HUES6 (cell line): ENCODE measurements around the gene PTPN13.

Experiments
- H3K27ac ChIP-seq: 2 replicates; pipeline ENCODE4 v1.7.0; 2013; ENCODE audit warnings: low read depth, mild to moderate bottlenecking, low read length, inconsistent platforms
- H3K27me3 ChIP-seq: 2 replicates; pipeline ENCODE4 v1.6.1; 2013; ENCODE audit warnings: low read length; ENCODE audit not compliant: control insufficient read depth, insufficient read depth
- H3K36me3 ChIP-seq: 2 replicates; pipeline ENCODE4 v1.6.1; 2013; ENCODE audit warnings: low read length; ENCODE audit not compliant: control insufficient read depth, insufficient read depth
- H3K4me1 ChIP-seq: 2 replicates; pipeline ENCODE4 v1.6.1; 2013; ENCODE audit warnings: low read length; ENCODE audit not compliant: control insufficient read depth, insufficient read depth
- H3K4me3 ChIP-seq: 2 replicates; pipeline ENCODE4 v1.5.1; 2013; ENCODE audit warnings: low read depth, low read length
- H3K9ac ChIP-seq: one replicate; pipeline ENCODE4 v1.6.1; 2013; ENCODE audit warnings: mild to moderate bottlenecking, low read length
- H3K9me3 ChIP-seq: 2 replicates; pipeline ENCODE4 v1.6.1; 2013; ENCODE audit warnings: low read depth, low read length; ENCODE audit not compliant: control insufficient read depth, insufficient read depth

The PTPN13 gene, protein sequence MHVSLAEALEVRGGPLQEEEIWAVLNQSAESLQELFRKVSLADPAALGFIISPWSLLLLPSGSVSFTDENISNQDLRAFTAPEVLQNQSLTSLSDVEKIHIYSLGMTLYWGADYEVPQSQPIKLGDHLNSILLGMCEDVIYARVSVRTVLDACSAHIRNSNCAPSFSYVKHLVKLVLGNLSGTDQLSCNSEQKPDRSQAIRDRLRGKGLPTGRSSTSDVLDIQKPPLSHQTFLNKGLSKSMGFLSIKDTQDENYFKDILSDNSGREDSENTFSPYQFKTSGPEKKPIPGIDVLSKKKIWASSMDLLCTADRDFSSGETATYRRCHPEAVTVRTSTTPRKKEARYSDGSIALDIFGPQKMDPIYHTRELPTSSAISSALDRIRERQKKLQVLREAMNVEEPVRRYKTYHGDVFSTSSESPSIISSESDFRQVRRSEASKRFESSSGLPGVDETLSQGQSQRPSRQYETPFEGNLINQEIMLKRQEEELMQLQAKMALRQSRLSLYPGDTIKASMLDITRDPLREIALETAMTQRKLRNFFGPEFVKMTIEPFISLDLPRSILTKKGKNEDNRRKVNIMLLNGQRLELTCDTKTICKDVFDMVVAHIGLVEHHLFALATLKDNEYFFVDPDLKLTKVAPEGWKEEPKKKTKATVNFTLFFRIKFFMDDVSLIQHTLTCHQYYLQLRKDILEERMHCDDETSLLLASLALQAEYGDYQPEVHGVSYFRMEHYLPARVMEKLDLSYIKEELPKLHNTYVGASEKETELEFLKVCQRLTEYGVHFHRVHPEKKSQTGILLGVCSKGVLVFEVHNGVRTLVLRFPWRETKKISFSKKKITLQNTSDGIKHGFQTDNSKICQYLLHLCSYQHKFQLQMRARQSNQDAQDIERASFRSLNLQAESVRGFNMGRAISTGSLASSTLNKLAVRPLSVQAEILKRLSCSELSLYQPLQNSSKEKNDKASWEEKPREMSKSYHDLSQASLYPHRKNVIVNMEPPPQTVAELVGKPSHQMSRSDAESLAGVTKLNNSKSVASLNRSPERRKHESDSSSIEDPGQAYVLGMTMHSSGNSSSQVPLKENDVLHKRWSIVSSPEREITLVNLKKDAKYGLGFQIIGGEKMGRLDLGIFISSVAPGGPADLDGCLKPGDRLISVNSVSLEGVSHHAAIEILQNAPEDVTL (N-terminal part only)

DNA sequence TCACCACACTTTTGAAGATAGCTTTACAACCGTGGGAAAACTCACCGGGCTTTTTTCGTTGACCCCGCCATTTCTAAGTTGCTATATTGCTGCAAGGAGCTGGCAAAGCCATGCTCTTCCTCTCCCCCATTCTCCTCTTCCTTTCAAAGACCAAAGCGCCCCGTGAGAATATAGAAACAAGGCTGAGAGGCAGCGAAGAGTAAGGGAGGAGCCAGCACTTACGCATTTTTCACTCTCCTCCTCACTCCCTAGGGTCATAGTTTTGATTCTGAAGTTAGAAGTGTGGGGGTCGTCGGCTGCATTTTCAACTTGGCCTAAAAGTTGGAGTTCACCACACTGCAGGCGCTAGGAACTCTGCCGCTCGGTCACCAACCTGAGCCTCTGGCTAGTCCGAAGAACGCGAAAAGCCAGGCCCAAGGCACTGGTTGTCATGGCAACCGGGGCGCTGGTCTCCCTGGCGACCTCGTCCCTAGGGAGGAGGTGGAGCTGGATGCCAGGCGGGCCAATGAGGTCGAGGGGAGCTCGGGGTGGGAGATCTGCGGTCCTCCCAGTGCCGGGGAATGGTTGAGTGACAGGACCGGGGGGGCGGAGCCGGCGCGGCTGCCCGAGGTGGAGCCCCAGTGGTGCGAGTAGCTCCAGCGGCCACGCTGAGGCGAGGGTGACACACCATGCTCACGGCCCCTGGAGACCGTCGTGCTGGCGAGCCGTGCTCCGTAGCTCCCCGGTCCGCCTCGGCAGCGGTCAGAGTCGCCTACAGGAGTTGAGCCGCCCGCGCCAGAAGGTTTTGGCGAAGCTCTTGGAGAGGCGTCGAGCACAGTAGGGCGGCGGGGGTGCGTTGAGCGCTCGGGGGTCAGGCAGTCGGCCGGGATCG is at the start of gene PTPN13:
TSS of gene PTPN13 (plus strand) at position 628 of the 871 bp plus-strand sequence. CDS start 40,942 bp downstream, outside the sequence.
- H3K27ac ChIP-seq = peak within 1 kb of the TSS; percentile 69; the same call in 1 of the 2 replicates
- H3K9me3 ChIP-seq = no peaks in the 10 kb centered on the region
- H3K36me3 ChIP-seq = no peaks in the 10 kb centered on the region
- peak within 1 kb of the TSS; percentile 86 for H3K9ac ChIP-seq
- H3K4me1 ChIP-seq = peaks cover 35% of the 10 kb centered on the region
- H3K4me3 ChIP-seq = peak within 1 kb of the TSS; percentile 99
- H3K27me3 ChIP-seq = no peaks in the 10 kb centered on the region

DNA sequence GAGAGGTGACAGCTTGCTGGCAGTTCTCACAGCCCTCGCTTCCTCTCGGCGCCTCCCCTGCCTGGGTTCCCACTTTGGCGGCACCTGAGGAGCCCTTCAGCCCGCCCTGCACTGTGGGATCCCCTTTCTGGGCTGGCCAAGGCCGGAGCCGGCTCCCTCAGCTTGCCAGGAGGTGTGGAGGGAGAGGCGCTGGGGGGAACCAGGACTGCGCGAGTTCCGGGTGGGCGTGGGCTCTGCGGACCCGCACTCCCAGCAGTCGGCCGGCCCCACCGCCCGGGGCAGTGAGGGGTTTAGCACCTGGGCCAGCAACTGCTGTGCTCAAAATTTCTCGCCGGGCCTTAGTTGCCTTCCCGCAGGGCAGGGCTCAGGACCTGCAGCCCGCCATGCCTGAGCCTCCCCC is 47.0 kb upstream of the PTPN13 start:
- H3K27ac ChIP-seq = no peak overlapping the region
- no peak overlapping the region for H3K4me3 ChIP-seq
- H3K4me1 ChIP-seq = peaks cover 11% of the 10 kb centered on the region; the same call in 1 of the 2 replicates
- H3K9ac ChIP-seq = no peak overlapping the region
- H3K9me3 ChIP-seq = 0 out of 2 replicates have a peak, but pooled peaks cover 3% of the 10 kb centered on the region
- no peaks in the 10 kb centered on the region for H3K36me3 ChIP-seq
- no peaks in the 10 kb centered on the region for H3K27me3 ChIP-seq

DNA sequence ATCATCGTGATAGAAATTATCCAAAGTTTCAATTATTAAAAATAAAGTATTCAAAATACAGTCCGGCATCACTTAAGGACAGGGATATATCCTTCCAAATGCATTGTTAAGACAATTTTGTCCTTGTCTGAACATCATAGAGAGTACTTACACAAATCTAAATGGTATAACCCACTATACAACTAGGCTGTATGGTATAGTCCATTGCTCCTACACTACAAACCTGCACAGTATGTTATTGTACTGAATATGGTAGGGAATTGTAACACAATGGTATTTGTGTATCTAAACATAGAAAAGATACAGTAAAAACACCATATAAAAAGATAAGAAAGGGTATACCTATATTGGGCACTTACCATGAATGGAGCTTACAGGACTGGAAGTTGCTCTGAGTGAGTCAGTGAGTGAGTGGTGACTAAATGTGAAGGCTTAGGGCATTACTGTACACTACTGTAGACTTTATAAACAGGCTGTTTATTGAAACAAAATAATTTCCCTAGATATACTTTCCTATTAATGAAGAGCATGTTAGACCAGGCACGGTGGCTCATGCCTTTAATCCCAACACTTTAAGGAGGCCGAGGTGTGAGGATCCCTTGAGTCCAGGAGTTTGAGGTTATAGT is 44.8 kb upstream of the PTPN13 start:
- Histone ChIP-seq H3K27me3 (no peaks in the 10 kb centered on the region), H3K4me1 (0 out of 2 replicates have a peak, but pooled peaks cover 2% of the 10 kb centered on the region), H3K4me3 (no peak overlapping the region), H3K36me3 (no peaks in the 10 kb centered on the region), H3K9ac (no peak overlapping the region), H3K27ac (no peak overlapping the region), H3K9me3 (0 out of 2 replicates have a peak, but pooled peaks cover 3% of the 10 kb centered on the region)

DNA sequence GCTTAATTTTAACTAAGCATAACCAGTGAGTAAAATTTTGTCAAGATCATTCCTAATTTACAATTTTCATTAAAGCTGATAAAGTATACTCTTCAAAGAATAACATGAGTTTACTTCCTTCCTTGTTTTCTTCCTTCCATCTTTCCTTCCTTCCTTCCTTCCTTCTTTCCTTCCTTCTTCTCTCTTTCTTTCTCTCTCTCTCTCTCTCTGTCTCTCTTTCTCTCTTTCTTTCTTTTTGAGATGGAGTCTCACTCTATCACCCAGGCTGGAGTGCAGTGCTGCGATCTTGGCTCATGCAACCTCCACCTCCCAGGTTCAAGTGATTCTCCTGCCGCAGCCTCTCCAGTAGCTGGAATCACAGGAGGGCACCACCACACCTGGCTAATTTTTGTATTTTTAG is 42.7 kb upstream of the PTPN13 start:
- H3K4me3 ChIP-seq = no peak overlapping the region
- no peak overlapping the region for H3K27ac ChIP-seq
- H3K9ac ChIP-seq = no peak overlapping the region
- H3K9me3 ChIP-seq = 0 out of 2 replicates have a peak, but pooled peaks cover 3% of the 10 kb centered on the region
- H3K4me1 ChIP-seq = no peaks in the 10 kb centered on the region
- H3K27me3 ChIP-seq = no peaks in the 10 kb centered on the region
- no peaks in the 10 kb centered on the region for H3K36me3 ChIP-seq

DNA sequence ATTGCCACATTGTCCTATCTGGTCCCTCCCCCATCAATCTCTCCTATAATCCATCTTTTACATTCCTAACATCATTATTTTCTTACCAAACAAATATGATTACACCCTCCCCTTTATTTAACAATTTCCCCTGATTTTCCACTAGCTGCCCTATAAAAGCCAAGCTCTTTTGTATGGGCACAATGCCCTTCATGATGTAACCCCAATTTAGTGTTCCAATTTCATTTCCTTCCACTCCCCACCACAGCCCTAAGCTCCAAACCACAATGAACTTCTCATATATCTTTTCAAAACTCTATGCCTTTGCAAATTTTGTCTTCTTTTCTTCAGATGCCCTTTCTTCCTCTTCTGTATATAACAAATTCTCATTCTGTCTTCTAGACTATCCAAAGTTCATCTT is 39.5 kb upstream of the PTPN13 start:
- Histone ChIP-seq H3K27ac (no peak overlapping the region), H3K36me3 (no peaks in the 10 kb centered on the region), H3K9ac (no peak overlapping the region), H3K9me3 (no peaks in the 10 kb centered on the region), H3K4me3 (no peak overlapping the region), H3K4me1 (0 out of 2 replicates have a peak, but pooled peaks cover 5% of the 10 kb centered on the region), H3K27me3 (no peaks in the 10 kb centered on the region)

DNA sequence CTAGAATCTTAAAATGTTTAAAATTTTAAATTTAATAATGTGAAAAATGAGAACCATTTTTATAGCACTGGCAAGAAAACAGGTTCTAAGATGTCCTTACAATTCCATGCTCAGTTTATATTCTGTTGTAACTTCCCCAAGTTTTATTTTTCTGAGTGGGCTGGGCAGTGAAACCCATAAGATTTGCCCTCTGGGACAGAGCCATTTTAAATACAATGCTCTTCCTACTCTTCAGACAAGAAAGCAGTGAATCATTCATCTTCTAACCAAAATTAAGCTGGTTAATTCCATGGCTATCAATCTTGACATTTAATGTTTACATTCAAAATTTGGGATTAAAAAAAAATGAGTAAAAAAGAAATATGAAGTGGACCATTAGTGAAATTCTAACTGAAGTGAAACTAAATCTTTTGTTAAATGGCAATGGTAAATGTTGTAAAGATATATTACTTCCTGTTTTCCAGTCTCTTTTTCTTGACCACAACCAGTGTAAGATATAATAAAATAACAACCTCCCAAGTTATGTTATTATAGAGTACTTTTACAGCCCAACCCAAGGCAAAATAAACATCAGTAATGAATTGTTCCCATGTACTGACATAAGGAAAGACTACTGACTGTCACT is 37.2 kb upstream of the PTPN13 start:
- Histone ChIP-seq H3K9ac (no peak overlapping the region), H3K36me3 (no peaks in the 10 kb centered on the region), H3K9me3 (no peaks in the 10 kb centered on the region), H3K4me3 (no peak overlapping the region), H3K27ac (no peak overlapping the region), H3K4me1 (peaks cover 7% of the 10 kb centered on the region; the same call in 1 of the 2 replicates), H3K27me3 (no peaks in the 10 kb centered on the region)

DNA sequence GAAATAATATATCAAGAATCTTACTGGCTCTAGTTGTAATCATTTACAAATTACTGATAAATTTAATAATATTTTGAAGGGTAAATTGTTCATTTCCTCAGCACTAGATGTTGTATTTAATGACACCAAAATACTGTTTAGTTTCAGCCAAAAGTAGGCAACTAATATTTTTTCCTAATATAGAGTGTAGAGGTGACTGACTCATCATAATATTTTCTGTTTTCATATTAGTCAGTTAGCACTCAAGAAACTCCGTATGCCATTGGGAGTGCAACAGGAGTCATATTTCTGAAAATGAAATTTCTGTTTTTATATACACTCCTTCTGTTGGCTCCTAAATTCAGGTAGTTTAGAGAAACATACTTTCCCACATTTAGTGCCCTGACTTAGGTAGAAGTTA is 36.6 kb upstream of the PTPN13 start:
- Histone ChIP-seq H3K36me3 (no peaks in the 10 kb centered on the region), H3K9ac (no peak overlapping the region), H3K4me3 (no peak overlapping the region), H3K4me1 (peaks cover 7% of the 10 kb centered on the region; the same call in 1 of the 2 replicates), H3K27me3 (no peaks in the 10 kb centered on the region), H3K27ac (no peak overlapping the region), H3K9me3 (no peaks in the 10 kb centered on the region)

DNA sequence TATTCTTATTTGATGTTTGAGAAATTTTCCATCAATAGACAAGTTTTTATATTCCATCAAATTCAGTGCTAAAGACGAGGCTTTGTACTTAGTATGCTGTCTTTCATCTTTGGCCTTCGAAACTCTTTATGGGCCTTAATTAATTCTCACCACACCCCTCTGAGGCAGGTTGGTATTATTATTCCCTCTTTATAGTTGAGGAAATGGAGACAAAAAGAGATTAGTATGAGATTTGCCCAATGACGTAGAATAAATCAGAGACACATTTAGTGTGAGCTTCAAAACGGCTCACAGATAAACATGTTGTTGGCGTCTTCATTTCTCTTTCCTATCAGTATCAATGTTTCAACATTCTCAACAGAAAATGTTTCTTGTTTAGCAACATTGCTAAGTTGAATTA is 35.9 kb upstream of the PTPN13 start:
- Histone ChIP-seq H3K9ac (no peak overlapping the region), H3K9me3 (no peaks in the 10 kb centered on the region), H3K27me3 (no peaks in the 10 kb centered on the region), H3K4me1 (peaks cover 7% of the 10 kb centered on the region), H3K4me3 (no peak overlapping the region), H3K36me3 (no peaks in the 10 kb centered on the region), H3K27ac (no peak overlapping the region)

DNA sequence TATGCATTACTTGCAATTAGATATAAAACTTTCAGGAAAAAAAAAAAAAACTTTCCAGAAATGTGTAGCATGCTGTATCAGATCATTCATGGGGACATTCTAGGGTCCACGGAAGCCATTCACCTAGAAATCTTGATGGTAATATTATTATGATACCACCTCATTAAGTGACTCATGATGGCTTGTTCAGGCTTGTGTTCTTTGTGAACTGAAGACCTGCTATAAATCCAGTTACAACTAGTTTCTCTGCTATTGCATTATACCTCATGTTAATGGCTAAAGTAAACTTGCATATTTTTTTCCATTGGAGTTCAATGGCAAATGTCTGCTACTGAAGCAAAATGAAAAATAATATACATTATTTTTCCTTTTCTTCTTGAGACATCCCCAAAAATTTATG is 35.3 kb upstream of the PTPN13 start:
- Histone ChIP-seq H3K4me3 (no peak overlapping the region), H3K9ac (no peak overlapping the region), H3K9me3 (no peaks in the 10 kb centered on the region), H3K36me3 (no peaks in the 10 kb centered on the region), H3K4me1 (peaks cover 7% of the 10 kb centered on the region), H3K27me3 (no peaks in the 10 kb centered on the region), H3K27ac (no peak overlapping the region)
